ENCODE measurements around the gene FGFBP1.

Gene FGFBP1

GRCh38 chr4:15910155-15910940 is 28.2 kb downstream of the FGFBP1 start:
- no peak for DNase-seq

GRCh38 chr4:15907430-15907829 is 31.1 kb downstream of the FGFBP1 start:
- no peak for DNase-seq

DNA sequence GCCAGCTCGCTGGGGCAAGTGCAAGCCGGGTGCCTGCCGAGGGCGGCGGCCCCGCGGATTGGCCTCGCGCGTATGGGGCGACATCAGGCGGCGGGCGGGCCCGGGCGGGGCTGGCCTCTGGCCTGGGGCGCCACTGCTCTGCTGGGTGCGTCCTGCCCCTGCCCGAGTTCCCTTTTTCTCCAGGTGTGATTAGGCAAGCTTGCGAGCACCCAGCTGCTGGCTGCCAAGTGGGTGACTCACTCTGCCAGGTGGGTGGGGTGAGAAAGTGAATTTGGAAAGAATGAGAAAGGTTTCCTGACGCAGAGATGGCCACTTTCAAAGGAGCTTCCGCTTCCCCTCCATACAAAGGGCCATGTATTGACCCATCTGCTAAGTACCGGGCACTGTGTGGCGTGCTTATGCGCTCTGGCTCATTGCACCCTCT is 32.5 kb downstream of the FGFBP1 start:
- DNase-seq, result peak; percentile 38

DNA sequence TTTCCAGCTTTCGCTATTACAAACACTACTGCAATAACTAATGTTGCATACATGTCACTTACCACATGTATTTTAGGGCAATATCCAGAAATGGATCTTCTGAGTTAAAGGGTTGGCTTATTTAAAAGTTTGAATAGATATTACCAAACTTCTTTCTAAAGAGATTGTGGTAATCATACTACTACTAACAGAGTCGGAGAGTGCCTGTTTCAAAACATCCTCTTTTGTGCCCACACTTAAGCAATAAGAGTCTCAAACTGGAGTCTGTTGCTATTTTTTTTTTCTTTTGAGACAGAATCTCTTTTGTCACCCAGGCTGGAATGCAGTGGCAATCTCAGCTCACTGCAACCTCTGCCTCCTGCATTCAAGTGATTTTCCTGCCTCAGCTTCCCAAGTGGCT is 35.8 kb downstream of the FGFBP1 start:
- DNase-seq, result no peak

GRCh38 chr4:15901998-15902397 is 36.5 kb downstream of the FGFBP1 start:
- DNase-seq, result no peak

- no peak for DNase-seq
Measured at GRCh38 chr4:15901007-15901406, 37.5 kb downstream of the FGFBP1 start.

DNA sequence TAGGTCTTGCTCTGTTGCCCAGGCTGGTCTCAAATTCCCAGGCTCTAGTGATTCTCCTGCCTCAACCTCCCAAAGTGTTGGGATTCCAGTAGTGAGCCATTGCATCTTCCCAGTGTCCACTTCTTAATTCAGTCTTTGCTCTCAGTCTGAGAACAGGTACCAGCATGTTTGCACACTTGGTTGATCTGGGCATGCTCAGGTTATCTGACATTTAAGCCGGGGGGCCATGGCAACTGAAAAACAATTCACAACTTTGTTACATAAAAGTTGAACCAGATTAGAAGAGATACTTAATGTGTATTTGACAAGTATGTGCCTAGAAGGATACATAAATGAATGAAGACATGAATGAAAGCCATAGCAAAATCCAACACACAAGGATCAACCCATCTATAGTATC is 39.0 kb downstream of the FGFBP1 start:
- no peak for DNase-seq

DNA sequence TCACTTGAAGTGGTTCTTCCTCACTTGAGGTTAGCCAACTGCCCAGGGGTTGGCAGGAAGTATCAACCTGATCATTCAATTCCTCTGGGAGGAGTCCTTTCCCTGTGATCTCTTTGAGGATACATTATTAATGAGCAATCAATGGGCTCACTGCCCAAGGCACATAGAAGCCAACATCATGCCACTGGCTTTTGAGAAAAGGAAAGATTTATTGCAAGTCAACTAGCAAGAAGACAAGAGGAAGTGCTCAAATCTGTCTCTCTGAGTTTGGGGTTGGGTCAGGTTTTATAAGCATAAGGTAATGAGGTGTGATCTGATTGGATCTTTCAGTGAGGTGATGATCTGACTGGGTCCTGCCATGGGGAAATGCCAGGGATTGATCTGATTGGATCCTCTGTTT is 39.6 kb downstream of the FGFBP1 start:
- DNase-seq, result no peak

DNA sequence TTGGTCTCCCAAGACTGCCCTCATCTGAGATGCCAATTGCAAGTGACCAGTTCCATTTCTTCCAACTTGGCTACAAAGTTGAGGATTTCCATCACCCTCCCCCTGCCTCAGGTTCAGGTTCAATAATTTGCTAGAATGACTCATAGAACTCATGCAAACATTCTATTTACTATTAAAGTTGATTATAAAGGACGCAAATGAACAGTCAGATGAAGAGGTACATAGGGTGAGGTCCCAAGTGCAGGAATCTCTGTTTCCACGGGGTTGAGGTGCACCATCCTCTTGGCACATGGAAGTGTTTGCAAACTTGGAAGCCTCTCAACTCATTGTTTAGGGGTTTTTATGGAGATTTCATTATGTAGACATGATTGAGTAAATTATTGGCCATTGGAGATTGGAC is 41.0 kb downstream of the FGFBP1 start:
- no peak for DNase-seq

- DNase-seq, result no peak
Measured at GRCh38 chr4:15894921-15895916, 43.3 kb downstream of the FGFBP1 start.

DNA sequence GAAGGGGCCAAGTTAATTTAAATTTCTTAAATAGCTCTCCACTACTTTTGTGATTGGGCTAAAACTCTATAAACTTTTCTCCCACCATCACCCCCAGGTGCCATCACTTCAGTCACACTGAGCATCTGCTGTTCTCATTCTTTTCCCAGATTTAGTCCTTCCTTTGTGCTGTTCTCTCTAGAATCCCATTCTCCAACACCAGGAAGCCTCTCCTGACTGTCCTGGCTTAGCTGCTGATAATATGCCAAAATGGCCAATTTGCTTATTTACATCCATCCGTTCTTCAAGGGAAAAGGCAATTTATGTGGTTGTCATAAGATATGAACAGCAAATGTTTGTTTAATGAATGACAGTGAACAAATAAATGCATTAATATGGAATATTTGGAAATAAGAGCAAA is 44.1 kb downstream of the FGFBP1 start:
- no peak for DNase-seq

GRCh38 chr4:15893962-15894361 is 44.6 kb downstream of the FGFBP1 start:
- no peak for DNase-seq

GRCh38 chr4:15891312-15891711 is 47.2 kb downstream of the FGFBP1 start:
- no peak for DNase-seq

DNA sequence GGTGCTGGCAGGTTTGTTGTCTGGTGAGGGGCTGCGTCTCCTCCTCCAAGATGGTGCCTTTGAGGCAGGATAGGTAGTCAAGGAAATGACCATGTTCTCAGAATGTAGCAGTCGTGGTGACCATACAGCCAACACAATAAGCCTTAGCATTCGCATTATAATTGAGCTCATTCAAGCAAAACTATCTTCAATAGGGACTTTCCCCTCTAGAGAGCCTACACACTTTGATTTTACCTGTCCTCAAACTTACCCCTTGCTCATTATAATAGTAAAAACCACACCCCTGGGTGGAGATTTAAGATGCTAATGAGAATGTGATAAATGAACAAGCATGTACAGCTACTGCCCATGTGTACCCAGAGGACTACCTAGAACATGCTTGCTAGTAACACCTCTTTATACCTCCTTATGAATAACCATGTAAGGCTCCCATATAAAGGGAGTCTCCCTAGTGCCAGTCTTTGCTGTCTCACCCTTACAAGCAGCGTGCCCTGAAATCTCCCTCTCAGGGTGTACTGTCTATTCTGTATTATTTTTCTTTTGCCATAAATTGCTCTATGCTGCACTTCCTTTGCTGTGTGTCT is 48.2 kb downstream of the FGFBP1 start:
- DNase-seq, result no peak

GRCh38 chr4:15888515-15888914 is 50.0 kb downstream of the FGFBP1 start:
- no peak for DNase-seq

Measured in DMS79 (cell line).